GM23338 (cell line): ENCODE data around the gene NGB. TPM values are rescaled to one million over a fixed set of nuclear protein-coding genes. Genes with fewer than 3 reads are reported as not detected.

Experiments
- ATAC-seq: fragments of 200-7000 bp; cut with Tn5 transposase; 3 replicates; pipeline ENCODE4 v1.9.1; 2020
- DNase-seq: peaks from one replicate; pipeline ENCODE4 v3.0.0-alpha.2; 2015; ENCODE audit warnings: low spot score
- H2AFZ ChIP-seq: fragments of 200-600 bp; sonication (generic); 2 replicates; pipeline ENCODE4 v1.8.0; 2016; ENCODE audit warnings: antibody characterized with exemption, mild to moderate bottlenecking, moderate library complexity
- H3F3A ChIP-seq: fragments of 200-600 bp; sonication (generic); replicated peaks from 2 replicates; pipeline ENCODE4 v1.8.0; 2017; ENCODE audit warnings: antibody characterized with exemption, mixed run types, low read depth
- H3K27ac ChIP-seq: fragments of 200-600 bp; sonication (generic); 2 replicates; pipeline ENCODE4 v1.6.1; 2016; ENCODE audit warnings: low read depth
- H3K27me3 ChIP-seq: fragments of 200-600 bp; sonication (generic); 2 replicates; pipeline ENCODE4 v1.8.0; 2016; ENCODE audit warnings: mild to moderate bottlenecking, mixed run types, moderate library complexity; ENCODE audit not compliant: insufficient read depth
- H3K36me3 ChIP-seq: fragments of 200-600 bp; sonication (generic); 2 replicates; pipeline ENCODE4 v1.8.0; 2016; ENCODE audit warnings: mild to moderate bottlenecking; ENCODE audit not compliant: insufficient read depth
- H3K4me1 ChIP-seq: fragments of 200-600 bp; sonication (generic); 2 replicates; pipeline ENCODE4 v1.8.0; 2016; ENCODE audit warnings: mild to moderate bottlenecking, moderate library complexity; ENCODE audit not compliant: insufficient read depth
- H3K4me2 ChIP-seq: fragments of 200-600 bp; sonication (generic); 2 replicates; pipeline ENCODE4 v1.7.1; 2017; ENCODE audit warnings: mixed run types
- H3K4me3 ChIP-seq: fragments of 200-600 bp; sonication (generic); 2 replicates; pipeline ENCODE4 v1.6.1; 2016; ENCODE audit warnings: mixed run types
- H3K79me2 ChIP-seq: fragments of 200-600 bp; sonication (generic); replicated peaks from 2 replicates; pipeline ENCODE4 v1.8.0; 2017; ENCODE audit warnings: mild to moderate bottlenecking; ENCODE audit not compliant: insufficient read depth
- H3K9me2 ChIP-seq: fragments of 200-600 bp; sonication (generic); 2 replicates; pipeline ENCODE4 v1.8.0; 2017; ENCODE audit not compliant: insufficient read depth
- H4K20me1 ChIP-seq: fragments of 200-600 bp; sonication (generic); replicated peaks from 2 replicates; pipeline ENCODE4 v1.8.0; 2017; ENCODE audit warnings: mild to moderate bottlenecking; ENCODE audit not compliant: insufficient read depth
- H3K27ac Mint-ChIP-seq: 2 replicates; pipeline ENCODE4 v1.8.0; 2020; ENCODE audit warnings: inconsistent platforms, mild to moderate bottlenecking, moderate library complexity, mixed read lengths
- H3K27me3 Mint-ChIP-seq: 3 replicates; pipeline ENCODE4 v1.8.0; 2022; ENCODE audit warnings: low read depth, mild to moderate bottlenecking, moderate library complexity, mixed read lengths, inconsistent platforms; ENCODE audit not compliant: insufficient read depth, poor library complexity
- H3K36me3 Mint-ChIP-seq: 3 replicates; pipeline ENCODE4 v1.8.0; 2021; ENCODE audit warnings: low read depth, mild to moderate bottlenecking, inconsistent platforms, moderate library complexity, mixed read lengths
- H3K4me1 Mint-ChIP-seq: 3 replicates; pipeline ENCODE4 v1.8.0; 2020; ENCODE audit warnings: mild to moderate bottlenecking, inconsistent platforms, mixed read lengths
- H3K4me3 Mint-ChIP-seq: 3 replicates; pipeline ENCODE4 v1.8.0; 2021; ENCODE audit warnings: moderate library complexity, mild to moderate bottlenecking, inconsistent platforms, mixed read lengths
- H3K9me3 Mint-ChIP-seq: 3 replicates; pipeline ENCODE4 v1.8.0; 2020; ENCODE audit warnings: moderate library complexity, mild to moderate bottlenecking, inconsistent platforms, mixed read lengths
- CREB1 ChIP-seq: fragments of 250-450 bp; sonication (Bioruptor Pico); IDR thresholded peaks from 2 replicates; pipeline ENCODE4 v1.5.0; 2020; ENCODE audit warnings: low read depth, mild to moderate bottlenecking, moderate library complexity
- CTCF ChIP-seq, 2 experiments: fragments of 200-600 bp in 1 of 2; sonication (generic) in 1 of 2; conservative IDR thresholded peaks; 2 replicates each; pipeline versions ENCODE4 v1.5.1 to v1.6.1; 2016 to 2017; ENCODE audit warnings: antibody characterized with exemption in 2 of 2, low read depth in 2 of 2, mild to moderate bottlenecking in 2 of 2, moderate library complexity in 1 of 2
- ETS1 ChIP-seq: IDR thresholded peaks from 2 replicates; pipeline ENCODE4 v1.6.1; 2016; ENCODE audit warnings: antibody characterized with exemption
- EZH2 ChIP-seq: fragments of 200-600 bp; sonication (generic); IDR thresholded peaks from one replicate; pipeline ENCODE4 v1.8.0; 2017; ENCODE audit warnings: antibody characterized with exemption, mild to moderate bottlenecking, low read depth; ENCODE audit not compliant: unreplicated experiment
- EZH2phosphoT487 ChIP-seq: fragments of 200-600 bp; sonication (generic); IDR thresholded peaks from one replicate; pipeline ENCODE4 v1.8.1; 2018; ENCODE audit warnings: antibody characterized with exemption; ENCODE audit not compliant: unreplicated experiment
- JUNB ChIP-seq: IDR thresholded peaks from one replicate; pipeline ENCODE4 v1.6.1; 2016; ENCODE audit warnings: antibody characterized with exemption; ENCODE audit not compliant: unreplicated experiment
- NANOG ChIP-seq: IDR thresholded peaks from 2 replicates; pipeline ENCODE4 v1.6.1; 2016; ENCODE audit warnings: antibody characterized with exemption, borderline replicate concordance
- POLR2AphosphoS5 ChIP-seq: IDR thresholded peaks from 2 replicates; pipeline ENCODE4 v1.6.1; 2016; ENCODE audit warnings: antibody characterized with exemption, low read depth
- REST ChIP-seq: IDR thresholded peaks from one replicate; pipeline ENCODE4 v1.6.1; 2018; ENCODE audit warnings: antibody characterized with exemption; ENCODE audit not compliant: unreplicated experiment
- STAT1 ChIP-seq: IDR thresholded peaks from one replicate; pipeline ENCODE4 v1.6.1; 2016; ENCODE audit warnings: antibody characterized with exemption; ENCODE audit not compliant: unreplicated experiment
- ZNF114 ChIP-seq: fragments of 250-450 bp; sonication (Bioruptor Pico); IDR thresholded peaks from 2 replicates; pipeline ENCODE4 v1.5.0; 2020; ENCODE audit warnings: mild to moderate bottlenecking, moderate library complexity
- ZNF331 ChIP-seq: fragments of 250-450 bp; sonication (Bioruptor Pico); IDR thresholded peaks from 2 replicates; pipeline ENCODE4 v1.5.0; 2020; ENCODE audit warnings: low read depth, mild to moderate bottlenecking, moderate library complexity
- ZNF462 ChIP-seq: fragments of 250-450 bp; sonication (Bioruptor Pico); IDR thresholded peaks from 2 replicates; pipeline ENCODE4 v1.5.0; 2020; ENCODE audit warnings: mild to moderate bottlenecking, moderate library complexity
- polyA plus RNA-seq: library from polyadenylated mRNA; unstranded; fragments of >200 nt; fragmentation: Nextera tagmentation; extraction: Ambion mirVana; gene quantifications from 2 replicates; pipeline ENCODE4 v1.2.1, GENCODE V29; 2016
- total RNA-seq: library from RNA; depleted of rRNA; stranded (reverse); fragments of >200 nt; shearing (Covaris generic); gene quantifications from 2 replicates; pipeline ENCODE4 v1.2.3, GENCODE V29; 2014

NGB gene
- total and polyA plus RNA-seq, 2 experiments from 2014 or later, result 0.21 to 1.0 TPM

- TF ChIP-seq ZNF462 (CRISPR knock-in tag), result no peak
Measured at GRCh38 chr14:77265561-77266335, 5.3 kb downstream of the NGB start (continued).

GRCh38 chr14:77265187-77265515 lies 5.9 kb downstream of the NGB start:
- Histone ChIP-seq H3K79me2 (no peaks in the 10 kb centered on the region), H3F3A (peaks cover 4% of the 10 kb centered on the region; the same call in 1 of the 2 replicates), H3K36me3 (no peaks in the 10 kb centered on the region), H2AFZ (no peak overlapping the region), H3K4me3 (no peak overlapping the region), H3K9me2 (no peaks in the 10 kb centered on the region), H3K27ac (no peak overlapping the region), H3K27me3 (peaks cover 23% of the 10 kb centered on the region), H3K4me2 (no peak overlapping the region), H4K20me1 (no peaks in the 10 kb centered on the region), H3K4me1 (no peaks in the 10 kb centered on the region; the same call in 1 of the 2 replicates)
- no peaks in the 10 kb centered on the region for H3K36me3 Mint-ChIP-seq
- H3K4me1 Mint-ChIP-seq, result peaks cover 6% of the 10 kb centered on the region
- H3K4me3 Mint-ChIP-seq, result no peak overlapping the region
- no peak for DNase-seq
- peaks cover 24% of the 10 kb centered on the region for H3K27me3 Mint-ChIP-seq
- no peak for ATAC-seq
- H3K9me3 Mint-ChIP-seq, result peaks cover 2% of the 10 kb centered on the region; the same call in 2 of the 3 replicates
- no peak overlapping the region for H3K27ac Mint-ChIP-seq
- TF ChIP-seq CREB1 (CRISPR knock-in tag), result no peak
- no peak for TF ChIP-seq NANOG
- no peak for TF ChIP-seq STAT1
- no peak for TF ChIP-seq CTCF (conservative IDR thresholded peaks at IDR 0.05; ENCODE audit: low read depth in 2 of 2)
- TF ChIP-seq ZNF114 (CRISPR knock-in tag), result no peak
- TF ChIP-seq EZH2phosphoT487, result no peak
- TF ChIP-seq ETS1, result no peak
- no peak for TF ChIP-seq REST
- no peak for TF ChIP-seq JUNB
- no peak for TF ChIP-seq EZH2
- TF ChIP-seq ZNF331 (CRISPR knock-in tag), result no peak
- no peak for TF ChIP-seq POLR2AphosphoS5
